D721Med (cell line): ENCODE data around the gene DEDD.

Experiments used
- DNase-seq: peaks from one replicate; pipeline ENCODE4 v3.0.0; 2011; ENCODE audit warnings: low spot score; ENCODE audit not compliant: insufficient read length
- FAIRE-seq: peaks from 2 replicates; lab custom pipeline; 2011; peaks lifted over from hg19 to GRCh38; lab: Jason Lieb, UNC
- TF ChIP-seq, protein P1 (sequence below): IDR thresholded peaks from 2 replicates; pipeline ENCODE4 v1.5.1; 2012; ENCODE audit warnings: mild to moderate bottlenecking, control low read depth; ENCODE audit not compliant: insufficient read depth; ENCODE audit errors: missing control alignments

Gene DEDD

DNA sequence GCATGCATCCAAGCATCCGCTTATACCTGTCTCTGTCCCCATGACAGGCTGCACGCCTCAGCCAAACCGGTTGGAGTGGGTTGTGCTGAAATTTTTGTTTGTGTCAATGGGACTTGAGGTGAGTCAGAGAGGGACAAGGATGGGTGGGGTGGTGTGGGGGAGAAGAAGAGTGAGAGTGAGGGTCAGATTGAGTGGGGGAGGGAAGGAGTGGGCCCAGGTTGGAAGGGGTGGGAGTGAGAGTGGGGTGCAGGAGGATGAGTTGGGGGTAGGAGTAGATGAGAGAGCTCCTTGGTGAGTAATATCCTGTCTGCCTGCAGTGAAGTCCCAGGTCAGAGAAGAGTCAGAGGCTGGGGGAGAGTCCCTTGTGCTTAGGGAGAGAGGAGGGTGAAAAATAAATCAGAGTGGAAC, 39.8 kb downstream of the DEDD start:
- DNase-seq (no peak), FAIRE-seq (no peak)
- TF ChIP-seq, protein P1, sequence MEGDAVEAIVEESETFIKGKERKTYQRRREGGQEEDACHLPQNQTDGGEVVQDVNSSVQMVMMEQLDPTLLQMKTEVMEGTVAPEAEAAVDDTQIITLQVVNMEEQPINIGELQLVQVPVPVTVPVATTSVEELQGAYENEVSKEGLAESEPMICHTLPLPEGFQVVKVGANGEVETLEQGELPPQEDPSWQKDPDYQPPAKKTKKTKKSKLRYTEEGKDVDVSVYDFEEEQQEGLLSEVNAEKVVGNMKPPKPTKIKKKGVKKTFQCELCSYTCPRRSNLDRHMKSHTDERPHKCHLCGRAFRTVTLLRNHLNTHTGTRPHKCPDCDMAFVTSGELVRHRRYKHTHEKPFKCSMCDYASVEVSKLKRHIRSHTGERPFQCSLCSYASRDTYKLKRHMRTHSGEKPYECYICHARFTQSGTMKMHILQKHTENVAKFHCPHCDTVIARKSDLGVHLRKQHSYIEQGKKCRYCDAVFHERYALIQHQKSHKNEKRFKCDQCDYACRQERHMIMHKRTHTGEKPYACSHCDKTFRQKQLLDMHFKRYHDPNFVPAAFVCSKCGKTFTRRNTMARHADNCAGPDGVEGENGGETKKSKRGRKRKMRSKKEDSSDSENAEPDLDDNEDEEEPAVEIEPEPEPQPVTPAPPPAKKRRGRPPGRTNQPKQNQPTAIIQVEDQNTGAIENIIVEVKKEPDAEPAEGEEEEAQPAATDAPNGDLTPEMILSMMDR: no peak

DNA sequence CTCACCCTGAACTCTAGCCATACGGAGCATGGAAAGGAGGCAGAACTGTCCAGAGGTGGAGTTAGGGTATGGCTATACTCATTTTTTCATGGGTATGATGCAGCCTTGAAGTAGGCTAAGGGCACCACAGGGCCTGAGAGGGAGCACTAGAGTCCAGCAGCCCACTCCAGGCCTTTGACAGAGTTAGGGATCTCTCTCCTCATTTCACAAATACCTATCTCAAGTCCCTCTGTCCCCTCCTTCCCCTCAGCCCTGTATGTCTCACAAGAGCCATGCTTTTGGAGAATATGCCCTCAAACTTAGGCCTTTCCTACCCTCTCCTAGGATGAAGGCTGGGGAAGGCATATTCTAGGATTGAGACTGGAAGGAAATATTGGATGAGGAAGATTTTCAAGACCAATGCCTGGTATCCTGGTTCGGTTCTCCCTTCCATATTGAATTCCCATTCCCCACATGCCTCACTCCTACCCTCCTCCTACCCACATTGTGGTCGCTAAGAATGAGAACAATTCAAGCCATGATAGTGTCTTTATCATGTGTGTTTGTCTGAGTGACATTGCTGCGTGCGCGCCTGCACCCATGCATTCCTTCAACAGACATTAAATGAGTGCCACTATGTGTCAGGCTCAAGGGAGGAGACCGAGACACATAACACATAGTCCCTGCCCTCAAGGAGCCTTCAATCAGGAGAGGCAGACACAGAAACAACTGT, 40.5 kb downstream of the DEDD start:
- no peak for FAIRE-seq

DNA sequence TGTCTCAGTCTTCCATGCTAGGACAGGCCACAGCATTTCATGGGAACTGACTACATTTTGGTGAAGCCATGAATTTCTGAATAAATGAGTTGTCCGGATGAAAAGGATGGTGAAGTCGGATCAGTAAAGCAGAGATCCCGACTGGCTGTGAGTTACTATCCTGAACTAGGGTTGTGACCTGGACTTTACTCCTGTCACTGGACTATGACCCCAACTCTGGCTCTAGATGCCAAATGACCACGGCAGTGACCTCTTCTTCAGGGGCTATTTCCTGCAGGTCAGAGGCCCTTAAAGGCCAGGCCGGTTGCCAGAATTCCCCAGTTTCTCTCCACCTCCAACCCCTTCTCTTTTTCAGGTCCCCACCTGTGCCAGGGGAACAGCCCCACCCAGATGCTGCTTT, 41.4 kb downstream of the DEDD start:
- FAIRE-seq: no peak
- TF ChIP-seq, protein P1: no peak
- no peak for DNase-seq

More for the DNA sequence above, 40.5 kb downstream of the DEDD start:
- TF ChIP-seq, protein P1: no peak
- no peak for DNase-seq

DNA sequence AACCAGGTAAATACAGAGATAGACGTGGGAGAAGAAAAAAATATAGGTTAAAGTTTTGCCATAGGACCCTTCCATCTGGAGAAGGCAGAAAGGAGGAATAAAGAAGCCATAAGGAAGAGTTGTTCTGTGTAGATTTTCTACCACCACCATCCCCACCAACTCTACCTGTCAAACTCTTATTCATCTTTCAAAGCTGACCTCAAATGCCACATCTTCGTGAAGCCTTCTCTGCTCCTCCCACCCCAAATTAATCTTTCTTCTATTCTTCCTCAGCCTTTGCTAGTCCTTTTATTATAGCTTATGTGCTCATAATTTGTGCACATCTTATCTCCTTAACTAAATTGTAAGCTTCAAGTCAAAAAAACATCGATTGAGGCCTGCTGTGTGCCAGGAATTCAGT, 41.9 kb downstream of the DEDD start:
- DNase-seq: no peak
- no peak for FAIRE-seq
- TF ChIP-seq, protein P1: no peak

DNA sequence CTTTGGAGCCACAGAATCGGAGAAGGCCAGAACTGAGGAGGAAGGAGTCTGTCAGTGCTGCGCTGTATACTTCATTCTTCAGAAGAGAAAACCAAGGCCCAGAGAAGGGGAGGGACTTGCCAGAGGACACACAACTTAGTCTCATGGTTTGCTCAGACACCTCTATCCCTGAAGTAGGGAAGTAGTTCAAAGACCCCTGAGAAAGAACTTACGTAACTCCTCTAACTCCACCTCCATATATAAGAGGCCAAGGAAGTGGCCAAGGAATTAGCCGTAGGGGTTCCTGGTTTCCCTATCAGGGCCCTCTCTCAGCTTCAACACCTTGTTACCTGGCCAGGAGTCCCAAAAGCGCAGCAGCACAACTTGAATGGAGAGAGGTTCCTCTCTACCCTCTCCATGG, 42.5 kb downstream of the DEDD start:
- FAIRE-seq (no peak), DNase-seq (no peak)
- TF ChIP-seq, protein P1: no peak

DNA sequence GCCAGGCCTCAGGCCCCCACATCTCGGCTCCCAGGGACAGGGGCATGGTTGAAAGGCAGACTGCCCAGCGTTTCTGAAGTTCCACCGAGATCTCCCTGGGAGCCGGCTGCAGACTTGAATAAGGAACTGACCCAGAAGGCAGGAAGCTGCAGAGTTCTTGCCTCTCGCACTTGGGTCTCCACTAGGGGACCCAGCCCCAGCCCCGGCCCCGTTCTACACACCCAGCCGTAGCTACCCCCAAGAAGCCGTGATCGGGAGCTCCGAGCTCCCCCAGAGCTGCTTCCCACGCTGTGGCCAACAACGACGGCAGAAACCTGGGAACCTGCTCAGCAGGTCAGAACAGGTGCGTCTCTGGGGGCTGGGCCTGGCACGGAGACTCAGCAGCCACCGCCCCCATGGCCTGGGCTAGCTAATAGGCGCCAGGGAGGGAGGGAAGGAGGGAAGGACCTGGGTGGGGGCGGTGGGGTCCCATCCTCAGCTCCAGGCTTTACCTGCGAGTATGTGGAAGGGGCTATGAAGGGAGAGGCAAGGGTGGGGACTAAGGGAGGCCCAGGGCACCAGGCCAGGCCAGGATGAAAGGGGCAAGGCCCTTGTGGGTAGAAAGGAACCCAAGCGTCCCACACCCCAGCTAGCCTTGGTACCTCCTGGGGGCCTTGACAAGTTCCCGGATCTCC, 43.1 kb downstream of the DEDD start, which contains the start of gene NECTIN4:
NECTIN4 (minus strand) TSS at position 308 of the 674 bp plus-strand sequence; CDS start at position 46, 262 bp downstream.
- TF ChIP-seq, protein P1: no peak
- no peak for FAIRE-seq

More for the DNA sequence above, 43.1 kb downstream of the DEDD start, which contains the start of gene NECTIN4:
- DNase-seq: no peak
